Measurements from ENCODE around the gene DRD4.

Gene DRD4

GRCh38 chr11:665704-666281, 28.7 kb downstream of the DRD4 start:
- TF ChIP-seq, protein P1, sequence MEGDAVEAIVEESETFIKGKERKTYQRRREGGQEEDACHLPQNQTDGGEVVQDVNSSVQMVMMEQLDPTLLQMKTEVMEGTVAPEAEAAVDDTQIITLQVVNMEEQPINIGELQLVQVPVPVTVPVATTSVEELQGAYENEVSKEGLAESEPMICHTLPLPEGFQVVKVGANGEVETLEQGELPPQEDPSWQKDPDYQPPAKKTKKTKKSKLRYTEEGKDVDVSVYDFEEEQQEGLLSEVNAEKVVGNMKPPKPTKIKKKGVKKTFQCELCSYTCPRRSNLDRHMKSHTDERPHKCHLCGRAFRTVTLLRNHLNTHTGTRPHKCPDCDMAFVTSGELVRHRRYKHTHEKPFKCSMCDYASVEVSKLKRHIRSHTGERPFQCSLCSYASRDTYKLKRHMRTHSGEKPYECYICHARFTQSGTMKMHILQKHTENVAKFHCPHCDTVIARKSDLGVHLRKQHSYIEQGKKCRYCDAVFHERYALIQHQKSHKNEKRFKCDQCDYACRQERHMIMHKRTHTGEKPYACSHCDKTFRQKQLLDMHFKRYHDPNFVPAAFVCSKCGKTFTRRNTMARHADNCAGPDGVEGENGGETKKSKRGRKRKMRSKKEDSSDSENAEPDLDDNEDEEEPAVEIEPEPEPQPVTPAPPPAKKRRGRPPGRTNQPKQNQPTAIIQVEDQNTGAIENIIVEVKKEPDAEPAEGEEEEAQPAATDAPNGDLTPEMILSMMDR (IDR thresholded peaks at IDR 0.05; ENCODE audit: low read depth, low read length) = no peak
- no peak overlapping the region for H3K4me3 ChIP-seq (ENCODE audit: low read depth, low read length)

DNA sequence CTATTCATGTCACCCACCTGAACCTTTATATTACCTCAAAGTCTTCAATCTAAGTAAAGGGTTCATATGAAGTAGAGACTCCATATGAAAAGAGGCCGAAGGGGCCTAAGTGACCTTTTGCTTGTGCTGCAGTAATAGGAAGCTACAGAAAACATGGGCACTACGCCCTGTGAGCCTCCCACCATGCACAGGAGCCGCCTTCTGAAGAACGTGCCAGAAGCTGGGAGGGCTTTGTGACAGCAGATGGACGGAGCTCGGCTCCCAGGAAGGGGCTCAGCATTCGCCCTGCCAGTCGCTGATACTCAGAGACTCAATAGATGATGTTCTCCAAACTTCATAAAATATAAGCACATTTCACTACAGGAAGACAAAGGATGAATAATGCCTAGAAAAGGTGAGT, 36.8 kb downstream of the DRD4 start:
- no peak overlapping the region for H3K4me3 ChIP-seq (ENCODE audit: low read depth, low read length)
- TF ChIP-seq, protein P1 (IDR thresholded peaks at IDR 0.05; ENCODE audit: low read depth, low read length) = no peak

DNA sequence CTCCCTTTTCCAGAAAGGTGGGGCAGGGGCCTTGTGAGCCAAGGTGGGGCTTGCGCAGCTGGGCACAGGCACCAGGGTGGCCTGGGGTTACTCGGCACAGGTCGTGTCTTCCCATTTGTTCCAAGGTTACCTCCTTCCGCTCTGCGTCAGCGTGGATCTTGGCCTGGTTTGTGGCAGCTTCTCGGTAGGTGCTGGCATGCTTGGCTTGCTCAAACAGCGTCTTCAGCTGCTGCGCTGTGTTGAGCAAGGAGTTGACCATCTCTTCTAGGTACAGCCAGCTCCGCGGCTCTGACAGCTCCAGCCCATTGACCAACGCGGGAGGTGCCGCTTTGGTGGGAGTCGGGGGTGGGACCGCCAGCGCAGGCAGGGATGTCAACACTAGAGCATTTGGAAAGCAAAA, 37.3 kb downstream of the DRD4 start:
- H3K4me3 ChIP-seq (ENCODE audit: low read depth, low read length) = no peak overlapping the region
- TF ChIP-seq, protein P1 (IDR thresholded peaks at IDR 0.05; ENCODE audit: low read depth, low read length) = no peak

DNA sequence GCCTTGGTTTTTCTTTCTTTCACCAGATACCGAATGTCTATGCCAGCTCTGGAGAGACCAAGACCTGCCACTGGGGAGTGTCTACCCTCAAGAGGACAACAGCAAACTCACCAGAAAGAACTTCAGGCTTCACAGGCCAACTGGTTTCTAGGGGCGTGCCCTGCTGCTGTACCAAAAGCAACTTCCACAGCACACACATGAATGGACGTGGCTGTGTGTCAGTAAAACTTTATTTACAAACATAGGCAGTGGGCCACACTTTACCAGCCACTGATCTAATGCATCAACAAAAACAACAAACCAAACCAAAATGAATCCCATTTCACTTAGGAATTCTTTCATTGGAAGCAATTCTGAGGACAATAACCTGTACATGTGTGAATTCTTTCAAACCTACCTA, 41.2 kb downstream of the DRD4 start:
- H3K4me3 ChIP-seq (ENCODE audit: low read depth, low read length) = no peak overlapping the region
- TF ChIP-seq, protein P1 (IDR thresholded peaks at IDR 0.05; ENCODE audit: low read depth, low read length) = no peak

GRCh38 chr11:679271-680207, 42.5 kb downstream of the DRD4 start:
- TF ChIP-seq, protein P1 (IDR thresholded peaks at IDR 0.05; ENCODE audit: low read depth, low read length) = no peak
- H3K4me3 ChIP-seq (ENCODE audit: low read depth, low read length) = no peak overlapping the region

- H3K4me3 ChIP-seq (ENCODE audit: low read depth, low read length) = no peak overlapping the region
- TF ChIP-seq, protein P1 (IDR thresholded peaks at IDR 0.05; ENCODE audit: low read depth, low read length) = no peak
Measured at GRCh38 chr11:680476-680875, 43.4 kb downstream of the DRD4 start.

DNA sequence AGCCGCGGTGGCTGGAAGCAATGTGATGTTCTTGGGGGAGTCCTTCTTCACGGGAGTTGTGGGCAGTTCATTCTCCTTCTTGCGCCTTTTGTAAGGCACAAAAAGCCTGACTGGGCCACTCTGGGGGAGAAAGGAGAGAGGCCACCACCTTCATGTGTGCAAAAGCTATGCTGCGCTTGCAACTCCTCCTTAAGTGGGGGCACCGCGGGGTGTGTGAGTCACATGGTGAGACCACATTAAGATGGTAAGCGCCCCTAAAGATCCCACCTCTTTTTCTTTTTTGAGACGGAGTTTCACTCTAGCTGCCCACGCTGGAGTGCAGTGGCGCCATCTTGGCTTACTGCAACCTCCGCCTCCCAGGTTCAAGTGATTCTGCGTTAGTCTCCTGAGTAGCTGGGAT, 43.9 kb downstream of the DRD4 start:
- H3K4me3 ChIP-seq (ENCODE audit: low read depth, low read length) = no peak overlapping the region
- TF ChIP-seq, protein P1 (IDR thresholded peaks at IDR 0.05; ENCODE audit: low read depth, low read length) = no peak
